PC-9 (cell line): Measurements from ENCODE around the gene PIP4P1. TPM values are rescaled to one million over a fixed set of nuclear protein-coding genes. Genes with fewer than 3 reads are reported as not detected.
A peak's percentile ranks its signal among the peaks of the same experiment; 100 is the strongest.

Source experiments
- BruUV-seq: library from RNA; stranded (reverse); fragments of 400-500 nt; replicated peaks from 2 replicates; lab custom pipeline; 2021; lab: Mats Ljungman, UMichigan
- CTCF ChIA-PET: fragments of 300-600 bp; sonication (Branson Sonifier 250); formaldehyde crosslinking; loops from one replicate; lab custom pipeline; 2022; ENCODE audit warnings: antibody characterized with exemption; lab: Charles Lee
- POLR2A ChIA-PET: fragments of 300-600 bp; sonication (Branson Sonifier 250); formaldehyde crosslinking; loops from one replicate; lab custom pipeline; 2022; ENCODE audit warnings: antibody characterized with exemption; ENCODE audit not compliant: unreplicated experiment; lab: Charles Lee
- DNase-seq, 2 experiments: peaks; one replicate each; pipeline versions ENCODE4 v3.0.0 to v3.0.0-alpha.2; 2015 to 2022; ENCODE audit warnings: mixed read lengths in 1 of 2
- H2AFZ ChIP-seq: fragments of 200-600 bp; sonication (generic); 2 replicates; pipeline ENCODE4 v1.8.1; 2017; ENCODE audit warnings: antibody characterized with exemption
- H3F3A ChIP-seq: fragments of 200-600 bp; sonication (generic); 2 replicates; pipeline ENCODE4 v1.8.1; 2017; ENCODE audit warnings: antibody characterized with exemption, mild to moderate bottlenecking, low read depth; ENCODE audit not compliant: insufficient read depth
- H3K27ac ChIP-seq: fragments of 200-600 bp; sonication (generic); 2 replicates; pipeline ENCODE4 v1.6.1; 2016; ENCODE audit warnings: mixed run types
- H3K27me3 ChIP-seq: fragments of 200-600 bp; sonication (generic); 2 replicates; pipeline ENCODE4 v1.6.1; 2016; ENCODE audit warnings: low read depth, mixed run types; ENCODE audit not compliant: insufficient read depth
- H3K36me3 ChIP-seq: fragments of 200-600 bp; sonication (generic); 2 replicates; pipeline ENCODE4 v1.6.1; 2016; ENCODE audit warnings: low read depth, mixed run types
- H3K4me1 ChIP-seq: fragments of 200-600 bp; sonication (generic); replicated peaks from 2 replicates; pipeline ENCODE4 v1.6.1; 2016; ENCODE audit warnings: mixed run types; ENCODE audit not compliant: insufficient read depth
- H3K4me2 ChIP-seq: fragments of 200-600 bp; sonication (generic); 2 replicates; pipeline ENCODE4 v1.6.1; 2017; ENCODE audit warnings: mixed run types
- H3K4me3 ChIP-seq: fragments of 200-600 bp; sonication (generic); 2 replicates; pipeline ENCODE4 v1.6.1; 2016; ENCODE audit warnings: mixed run types
- H3K79me2 ChIP-seq: fragments of 200-600 bp; sonication (generic); 2 replicates; pipeline ENCODE4 v1.6.1; 2017; ENCODE audit warnings: low read depth, mixed run types
- H3K9me2 ChIP-seq: fragments of 200-600 bp; sonication (generic); 2 replicates; pipeline ENCODE4 v1.8.1; 2017; ENCODE audit warnings: mild to moderate bottlenecking; ENCODE audit not compliant: insufficient read depth
- H3K9me3 ChIP-seq: fragments of 200-600 bp; sonication (generic); 2 replicates; pipeline ENCODE4 v1.8.1; 2016; ENCODE audit warnings: low read depth; ENCODE audit not compliant: insufficient read depth
- H4K20me1 ChIP-seq: fragments of 200-600 bp; sonication (generic); 2 replicates; pipeline ENCODE4 v1.8.1; 2017; ENCODE audit not compliant: insufficient read depth
- CTCF ChIP-seq: fragments of 200-600 bp; sonication (generic); conservative IDR thresholded peaks from 2 replicates; pipeline ENCODE4 v1.6.1; 2017; ENCODE audit warnings: mixed run types, antibody characterized with exemption, mild to moderate bottlenecking, moderate library complexity
- EZH2 ChIP-seq: fragments of 200-600 bp; sonication (generic); IDR thresholded peaks from 2 replicates; pipeline ENCODE4 v1.8.0; 2017; ENCODE audit warnings: antibody characterized with exemption, low read depth
- intact Hi-C: fragments of 100-400 bp; cut with micrococcal nuclease; formaldehyde crosslinking; loops from one replicate; pipeline ENCODE4 v1.10.0; 2022; ENCODE audit not compliant: unreplicated experiment
- total RNA-seq: library from RNA; stranded (reverse); gene quantifications from 2 replicates; pipeline ENCODE4 v1.2.3, GENCODE V29; 2021

The PIP4P1 gene
- total RNA-seq, 1 experiment from 2014 or later = 20.1 TPM

GRCh38 chr14:20489093-20489994, 28.1 kb upstream of the PIP4P1 start:
- peaks cover 12% of the 10 kb centered on the region for H3K4me1 ChIP-seq
- H3K4me2 ChIP-seq = peak overlapping the region; percentile 40; the same call in 1 of the 2 replicates
- intact Hi-C loops = no loop called here
- DNase-seq = peak; percentile 11 to 45
- peaks cover under 1% of the 10 kb centered on the region; the same call in 1 of the 2 replicates for H3F3A ChIP-seq
- H3K9me3 ChIP-seq = no peaks in the 10 kb centered on the region
- no peak overlapping the region for H3K27ac ChIP-seq
- POLR2A ChIA-PET = no interaction called here
- no peaks in the 10 kb centered on the region for H3K9me2 ChIP-seq
- no peaks in the 10 kb centered on the region for H3K27me3 ChIP-seq
- H3K4me3 ChIP-seq = no peak overlapping the region
- H3K36me3 ChIP-seq = no peaks in the 10 kb centered on the region
- H3K79me2 ChIP-seq = no peaks in the 10 kb centered on the region
- no TSS peak for BruUV-seq
- CTCF ChIA-PET = no interaction called here
- H2AFZ ChIP-seq = no peak overlapping the region
- no peaks in the 10 kb centered on the region for H4K20me1 ChIP-seq
- no peak for TF ChIP-seq CTCF
- no peak for TF ChIP-seq EZH2

GRCh38 chr14:20487396-20487725, 26.1 kb upstream of the PIP4P1 start:
- no peaks in the 10 kb centered on the region for H3K9me2 ChIP-seq
- H3K9me3 ChIP-seq = no peaks in the 10 kb centered on the region
- no peak overlapping the region for H3K4me3 ChIP-seq
- no peak for DNase-seq
- no peak for TF ChIP-seq EZH2
- TF ChIP-seq CTCF = no peak
- CTCF ChIA-PET = no interaction called here
- POLR2A ChIA-PET = interaction anchor here (0.8 kb wide), 1 partner anchor 187 kb away, joined by 6 read pairs; no protein-coding TSS in a partner anchor
- H3K36me3 ChIP-seq = no peaks in the 10 kb centered on the region
- intact Hi-C loops = no loop called here
- no peak overlapping the region for H3K27ac ChIP-seq
- H3K79me2 ChIP-seq = no peaks in the 10 kb centered on the region
- H3F3A ChIP-seq = no peaks in the 10 kb centered on the region
- no peaks in the 10 kb centered on the region for H4K20me1 ChIP-seq
- BruUV-seq = no TSS peak
- H3K4me2 ChIP-seq = no peak overlapping the region
- H3K4me1 ChIP-seq = peaks cover 12% of the 10 kb centered on the region
- H3K27me3 ChIP-seq = no peaks in the 10 kb centered on the region
- no peak overlapping the region for H2AFZ ChIP-seq

- no peaks in the 10 kb centered on the region for H3K27me3 ChIP-seq
- TF ChIP-seq EZH2 (no peak), CTCF (no peak)
- no peak for DNase-seq
- H3K9me3 ChIP-seq = no peaks in the 10 kb centered on the region
- peaks cover 12% of the 10 kb centered on the region for H3K4me1 ChIP-seq
- H3K79me2 ChIP-seq = no peaks in the 10 kb centered on the region
- no peaks in the 10 kb centered on the region for H3F3A ChIP-seq
- POLR2A ChIA-PET = no interaction called here
- H3K36me3 ChIP-seq = no peaks in the 10 kb centered on the region
- H3K4me2 ChIP-seq = no peak overlapping the region
- intact Hi-C loops = no loop called here
- no TSS peak for BruUV-seq
- H2AFZ ChIP-seq = no peak overlapping the region
- H4K20me1 ChIP-seq = no peaks in the 10 kb centered on the region
- no peak overlapping the region for H3K4me3 ChIP-seq
- no peaks in the 10 kb centered on the region for H3K9me2 ChIP-seq
- H3K27ac ChIP-seq = no peak overlapping the region
- CTCF ChIA-PET = no interaction called here
Observed at GRCh38 chr14:20486684-20487395, 25.6 kb upstream of the PIP4P1 start.
